Mesendoderm (in vitro differentiated cells): ENCODE measurements around the gene POLR3H.

Experiments used
- DNase-seq: peaks from one replicate; pipeline ENCODE4 v3.0.0; 2013
- H2AK5ac ChIP-seq: 2 replicates; pipeline ENCODE4 v1.6.1; 2013; ENCODE audit warnings: low read length, inconsistent platforms
- H2BK120ac ChIP-seq: 2 replicates; pipeline ENCODE4 v1.6.1; 2013; ENCODE audit warnings: low read depth, mild to moderate bottlenecking, low read length, moderate library complexity, mixed read lengths
- H2BK15ac ChIP-seq: replicated peaks from 2 replicates; pipeline ENCODE4 v1.6.1; 2013; ENCODE audit warnings: low read depth, mild to moderate bottlenecking, moderate library complexity
- H2BK5ac ChIP-seq: 2 replicates; pipeline ENCODE4 v1.6.1; 2013; ENCODE audit warnings: low read length, inconsistent platforms
- H3K18ac ChIP-seq: 2 replicates; pipeline ENCODE4 v1.6.1; 2013; ENCODE audit warnings: mild to moderate bottlenecking, low read length, mixed read lengths
- H3K23ac ChIP-seq: one replicate; pipeline ENCODE4 v1.6.1; 2013; ENCODE audit warnings: low read length
- H3K27ac ChIP-seq: 2 replicates; pipeline ENCODE4 v1.5.1; 2013; ENCODE audit warnings: low read depth, mild to moderate bottlenecking, inconsistent platforms, low read length, moderate library complexity
- H3K27me3 ChIP-seq: 2 replicates; pipeline ENCODE4 v1.6.1; 2013; ENCODE audit warnings: low read length, control low read depth, mild to moderate bottlenecking, inconsistent platforms; ENCODE audit not compliant: insufficient read depth, poor library complexity
- H3K36me3 ChIP-seq: 2 replicates; pipeline ENCODE4 v1.6.1; 2013; ENCODE audit warnings: low read length, inconsistent platforms; ENCODE audit not compliant: control insufficient read depth, insufficient read depth
- H3K4ac ChIP-seq: one replicate; pipeline ENCODE4 v1.6.1; 2013; ENCODE audit warnings: low read depth, mild to moderate bottlenecking, low read length, moderate library complexity
- H3K4me1 ChIP-seq: 2 replicates; pipeline ENCODE4 v1.6.1; 2013; ENCODE audit warnings: low read depth, low read length, inconsistent platforms; ENCODE audit not compliant: control insufficient read depth
- H3K4me2 ChIP-seq: 2 replicates; pipeline ENCODE4 v1.6.1; 2013; ENCODE audit warnings: low read length
- H3K4me3 ChIP-seq: 2 replicates; pipeline ENCODE4 v1.5.1; 2013; ENCODE audit warnings: mild to moderate bottlenecking, low read length
- H3K56ac ChIP-seq: one replicate; pipeline ENCODE4 v1.6.1; 2013; ENCODE audit warnings: low read length
- H3K79me1 ChIP-seq: 2 replicates; pipeline ENCODE4 v1.6.1; 2013; ENCODE audit warnings: low read length, inconsistent platforms
- H3K79me2 ChIP-seq: 2 replicates; pipeline ENCODE4 v1.6.1; 2013; ENCODE audit warnings: mild to moderate bottlenecking, low read length; ENCODE audit not compliant: control insufficient read depth, insufficient read depth
- H3K9ac ChIP-seq: 2 replicates; pipeline ENCODE4 v1.6.1; 2013; ENCODE audit warnings: low read length, inconsistent platforms
- H4K5ac ChIP-seq: one replicate; pipeline ENCODE4 v1.6.1; 2013; ENCODE audit warnings: low read length
- H4K8ac ChIP-seq: one replicate; pipeline ENCODE4 v1.6.1; 2013; ENCODE audit warnings: low read depth, mild to moderate bottlenecking, control low read depth, low read length, moderate library complexity
- WGBS: extraction: QIAGEN DNeasy Blood & Tissue Kit; methylation state at CpG from one replicate; pipeline ENCODE4 v1.1.7; 2013; ENCODE audit warnings: low lambda C conversion rate, missing lambda C conversion rate; ENCODE audit not compliant: insufficient coverage; ENCODE audit errors: extremely low coverage; 5-methylcytosine and 5-hydroxymethylcytosine counted together

Gene POLR3H

DNA sequence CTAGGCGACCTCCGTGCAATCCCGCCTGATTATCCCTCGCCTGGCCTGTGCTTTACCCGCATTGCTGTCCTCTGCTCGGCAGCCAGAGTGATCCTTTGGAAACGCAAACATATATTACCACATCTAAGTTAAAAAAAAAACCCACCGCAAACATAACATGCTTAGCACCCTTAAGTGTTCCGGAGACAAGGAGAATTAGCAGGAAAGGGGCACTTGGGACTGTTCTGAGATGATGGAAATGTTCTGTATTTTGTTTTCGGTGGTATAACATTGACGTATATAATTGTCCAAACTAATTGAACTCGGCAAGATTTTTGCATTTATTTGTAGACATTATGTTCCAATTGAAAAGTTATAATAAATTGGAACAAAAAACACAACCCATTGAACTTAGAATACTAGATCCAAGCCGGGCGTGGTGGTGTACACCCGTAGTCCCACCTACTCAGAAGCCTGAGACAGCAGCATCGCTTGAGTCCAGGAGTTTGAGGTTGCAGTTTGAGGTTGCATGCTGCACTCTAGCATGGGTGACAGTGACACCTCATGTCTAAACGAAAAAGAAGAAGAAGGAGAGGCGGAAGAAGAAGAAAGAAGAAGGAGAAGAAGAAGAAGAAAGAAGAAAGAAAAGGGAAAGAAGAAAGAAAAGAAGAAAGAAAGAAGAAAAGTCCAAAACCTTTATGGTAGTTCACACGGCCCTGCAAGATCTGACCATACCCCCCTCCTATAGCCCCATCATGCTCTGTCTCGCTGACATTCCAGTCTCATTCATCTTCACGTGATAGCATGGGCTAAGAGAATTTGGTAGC is 604 bp upstream of the POLR3H start:
- Histone ChIP-seq H3K4me3 (no peak overlapping the region), H4K5ac (no peak overlapping the region), H3K9ac (no peak overlapping the region), H3K56ac (no peak overlapping the region), H2BK5ac (no peak overlapping the region), H3K79me1 (peaks cover 16% of the 10 kb centered on the region), H2BK120ac (no peak overlapping the region), H3K23ac (no peak overlapping the region), H2AK5ac (no peak overlapping the region), H3K36me3 (no peaks in the 10 kb centered on the region), H2BK15ac (no peak overlapping the region), H3K4ac (no peak overlapping the region), H3K4me2 (no peak overlapping the region), H4K8ac (no peak overlapping the region), H3K4me1 (no peaks in the 10 kb centered on the region), H3K79me2 (peaks cover 31% of the 10 kb centered on the region), H3K27ac (no peak overlapping the region), H3K27me3 (no peaks in the 10 kb centered on the region), H3K18ac (no peak overlapping the region)
- no CpG with 5 or more reads among the region's 21 CpGs for WGBS
- DNase-seq, result no peak

DNA sequence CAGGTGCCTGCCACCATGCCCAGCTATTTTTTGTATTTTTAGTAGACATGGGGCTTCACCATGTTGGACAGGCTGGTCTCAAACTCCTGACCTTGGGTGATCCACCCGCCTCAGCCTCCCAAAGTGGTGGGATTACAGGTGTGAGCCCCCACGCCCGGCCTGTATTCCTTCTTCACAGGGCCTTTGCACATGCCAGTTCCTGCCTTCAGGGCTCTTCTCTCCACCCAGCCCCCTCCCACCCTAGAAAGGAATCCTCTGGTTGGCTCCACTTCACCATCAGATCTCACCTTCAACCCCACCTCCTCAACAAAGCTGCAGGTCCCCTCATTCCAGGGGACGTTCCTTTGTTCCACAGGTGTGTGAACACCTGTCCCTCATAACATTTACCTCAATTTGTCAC is 2.0 kb downstream of the POLR3H start:
- Histone ChIP-seq H3K23ac (no peak overlapping the region), H3K4ac (no peak overlapping the region), H3K79me1 (peaks cover 17% of the 10 kb centered on the region), H3K27me3 (no peaks in the 10 kb centered on the region), H3K4me1 (no peaks in the 10 kb centered on the region), H3K4me2 (no peak overlapping the region), H3K79me2 (peaks cover 31% of the 10 kb centered on the region), H4K8ac (no peak overlapping the region), H3K9ac (no peak overlapping the region), H3K36me3 (no peaks in the 10 kb centered on the region), H2AK5ac (no peak overlapping the region), H4K5ac (no peak overlapping the region), H3K27ac (no peak overlapping the region), H3K56ac (no peak overlapping the region), H3K18ac (no peak overlapping the region), H3K4me3 (no peak overlapping the region), H2BK15ac (no peak overlapping the region), H2BK5ac (no peak overlapping the region), H2BK120ac (no peak overlapping the region)
- DNase-seq, result no peak
- WGBS, result no CpG with 5 or more reads among the region's 4 CpGs

DNA sequence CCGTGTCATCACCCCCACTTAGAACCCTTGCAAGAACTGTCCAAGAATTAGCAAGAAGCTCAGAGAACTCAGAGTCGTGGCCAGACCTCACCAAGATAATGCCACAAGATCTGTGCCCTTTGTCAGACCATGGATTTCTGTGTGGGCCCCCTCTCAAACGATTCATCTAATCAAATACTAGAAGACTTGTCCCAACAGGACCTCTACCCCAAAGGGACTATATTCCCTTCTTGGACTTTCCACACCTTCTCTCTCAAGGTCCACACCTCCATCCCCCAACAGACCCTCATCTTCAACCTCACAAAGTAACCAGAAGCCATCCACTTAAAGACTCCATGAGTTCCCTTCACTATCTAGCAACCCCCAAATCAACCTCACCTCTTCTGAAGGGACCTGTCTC is 2.8 kb downstream of the POLR3H start:
- Histone ChIP-seq H3K79me2 (peaks cover 31% of the 10 kb centered on the region), H3K27me3 (no peaks in the 10 kb centered on the region), H3K9ac (no peak overlapping the region), H3K18ac (no peak overlapping the region), H3K4me3 (no peak overlapping the region), H3K4me1 (no peaks in the 10 kb centered on the region), H3K27ac (no peak overlapping the region), H2BK120ac (no peak overlapping the region), H3K4me2 (no peak overlapping the region), H3K36me3 (no peaks in the 10 kb centered on the region), H4K5ac (no peak overlapping the region), H2BK5ac (no peak overlapping the region), H2AK5ac (no peak overlapping the region), H3K23ac (no peak overlapping the region), H3K56ac (no peak overlapping the region), H3K4ac (no peak overlapping the region), H2BK15ac (no peak overlapping the region), H4K8ac (no peak overlapping the region), H3K79me1 (peaks cover 19% of the 10 kb centered on the region)
- DNase-seq, result no peak
- WGBS, result no CpG with 5 or more reads among the region's 3 CpGs

DNA sequence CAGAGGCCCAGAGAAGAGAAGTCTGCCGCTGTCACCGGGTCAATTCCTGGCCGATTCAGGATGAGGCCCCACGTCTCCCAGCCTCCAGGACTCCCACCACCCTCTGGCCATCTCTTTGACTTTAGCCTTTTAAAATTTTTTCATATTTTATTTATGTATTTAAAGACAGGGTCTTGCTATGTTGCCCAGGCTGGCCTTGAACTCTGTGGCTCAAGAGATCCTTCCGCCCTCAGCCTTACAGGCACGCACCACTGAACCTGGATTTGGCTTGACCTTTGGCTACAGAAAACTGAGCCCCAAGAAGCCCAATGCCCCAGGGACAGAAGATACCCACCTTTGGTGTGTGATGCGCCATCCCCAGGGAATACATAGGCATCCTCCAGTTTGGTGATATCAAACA is 3.9 kb downstream of the POLR3H start:
- Histone ChIP-seq H2BK15ac (no peak overlapping the region), H3K27ac (no peak overlapping the region), H3K23ac (no peak overlapping the region), H3K9ac (no peak overlapping the region), H3K4me1 (no peaks in the 10 kb centered on the region), H2BK120ac (no peak overlapping the region), H3K27me3 (no peaks in the 10 kb centered on the region), H3K4ac (no peak overlapping the region), H2BK5ac (no peak overlapping the region), H3K79me2 (peaks cover 31% of the 10 kb centered on the region), H3K18ac (no peak overlapping the region), H3K56ac (no peak overlapping the region), H3K79me1 (peaks cover 19% of the 10 kb centered on the region), H3K36me3 (no peaks in the 10 kb centered on the region), H2AK5ac (no peak overlapping the region), H3K4me3 (no peak overlapping the region), H4K8ac (no peak overlapping the region), H3K4me2 (no peak overlapping the region), H4K5ac (no peak overlapping the region)
- no peak for DNase-seq
- no CpG with 5 or more reads among the region's 7 CpGs for WGBS

DNA sequence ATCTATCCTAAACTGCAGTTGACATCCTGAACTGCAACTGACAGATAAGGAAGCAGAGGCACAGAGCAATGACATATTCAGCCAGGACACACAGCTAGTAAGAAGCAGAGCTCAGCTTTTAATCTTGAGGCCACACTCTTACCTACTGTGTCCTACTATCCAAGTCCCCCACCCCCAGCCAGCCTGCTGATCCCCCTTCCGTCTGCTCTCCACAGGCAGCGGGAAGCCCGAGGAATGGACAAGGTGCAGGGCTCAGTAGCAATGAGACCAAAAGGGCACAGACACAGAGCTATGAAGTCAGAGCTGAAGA is 4.3 kb downstream of the POLR3H start:
- Histone ChIP-seq H3K4me3 (no peak overlapping the region), H2BK120ac (no peak overlapping the region), H2BK5ac (no peak overlapping the region), H3K4ac (no peak overlapping the region), H3K56ac (no peak overlapping the region), H3K27me3 (no peaks in the 10 kb centered on the region), H3K79me2 (peaks cover 31% of the 10 kb centered on the region), H3K23ac (no peak overlapping the region), H4K5ac (no peak overlapping the region), H3K27ac (no peak overlapping the region), H3K4me2 (no peak overlapping the region), H3K4me1 (no peaks in the 10 kb centered on the region), H3K36me3 (no peaks in the 10 kb centered on the region), H4K8ac (no peak overlapping the region), H3K79me1 (peaks cover 19% of the 10 kb centered on the region), H3K9ac (no peak overlapping the region), H2BK15ac (no peak overlapping the region), H3K18ac (no peak overlapping the region), H2AK5ac (no peak overlapping the region)
- no CpG with 5 or more reads among the region's 3 CpGs for WGBS
- DNase-seq, result no peak
